ENCODE results near the gene PLCL2.

DNA sequence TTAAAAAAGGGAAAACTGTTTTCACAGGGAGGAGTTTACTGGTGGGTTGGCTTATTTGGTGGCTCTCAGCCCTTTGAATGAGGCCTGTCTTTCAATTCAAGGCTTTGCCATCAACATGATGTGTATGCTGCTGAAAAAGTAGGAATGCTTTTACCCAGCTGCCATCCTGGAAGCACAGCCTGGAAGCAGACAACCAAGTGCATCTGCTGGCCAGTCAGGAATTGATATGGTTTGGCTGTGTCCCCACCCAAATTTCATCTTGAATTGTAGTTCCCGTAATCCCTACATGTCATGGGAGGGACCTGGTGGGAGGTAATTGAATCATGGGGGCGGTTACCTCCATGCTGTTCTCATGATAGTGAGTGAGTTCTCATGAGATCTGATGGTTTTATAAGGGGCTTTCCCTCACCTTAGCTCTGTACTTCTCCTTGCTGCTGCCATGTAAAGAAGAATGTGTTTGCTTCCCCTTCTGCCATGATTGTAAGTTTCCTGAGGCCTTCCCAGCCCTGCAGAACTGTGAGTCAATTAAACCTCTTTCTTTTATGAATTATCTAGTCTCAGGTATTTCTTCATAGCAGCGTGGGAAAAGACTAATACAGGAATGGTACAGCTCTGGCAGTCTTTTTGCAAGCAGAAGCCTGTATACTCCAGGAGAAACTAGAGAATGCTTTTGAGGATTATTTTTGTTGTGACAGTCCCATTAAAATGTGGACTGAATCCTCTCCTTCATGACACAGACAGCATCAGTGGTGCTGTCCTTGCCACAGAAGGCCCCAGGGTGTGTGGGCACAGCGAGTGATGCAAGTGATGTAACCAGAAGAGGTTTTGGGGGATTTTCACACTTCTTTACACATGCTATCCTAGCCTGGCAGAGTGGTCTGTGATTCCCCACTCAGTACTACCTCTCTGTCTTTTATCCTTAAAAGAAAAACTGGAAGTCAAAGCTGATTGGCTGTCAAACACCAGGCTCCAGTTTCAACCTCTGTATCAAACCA is 20.0 kb downstream of the PLCL2 start:
- TF ChIP-seq, protein P1, sequence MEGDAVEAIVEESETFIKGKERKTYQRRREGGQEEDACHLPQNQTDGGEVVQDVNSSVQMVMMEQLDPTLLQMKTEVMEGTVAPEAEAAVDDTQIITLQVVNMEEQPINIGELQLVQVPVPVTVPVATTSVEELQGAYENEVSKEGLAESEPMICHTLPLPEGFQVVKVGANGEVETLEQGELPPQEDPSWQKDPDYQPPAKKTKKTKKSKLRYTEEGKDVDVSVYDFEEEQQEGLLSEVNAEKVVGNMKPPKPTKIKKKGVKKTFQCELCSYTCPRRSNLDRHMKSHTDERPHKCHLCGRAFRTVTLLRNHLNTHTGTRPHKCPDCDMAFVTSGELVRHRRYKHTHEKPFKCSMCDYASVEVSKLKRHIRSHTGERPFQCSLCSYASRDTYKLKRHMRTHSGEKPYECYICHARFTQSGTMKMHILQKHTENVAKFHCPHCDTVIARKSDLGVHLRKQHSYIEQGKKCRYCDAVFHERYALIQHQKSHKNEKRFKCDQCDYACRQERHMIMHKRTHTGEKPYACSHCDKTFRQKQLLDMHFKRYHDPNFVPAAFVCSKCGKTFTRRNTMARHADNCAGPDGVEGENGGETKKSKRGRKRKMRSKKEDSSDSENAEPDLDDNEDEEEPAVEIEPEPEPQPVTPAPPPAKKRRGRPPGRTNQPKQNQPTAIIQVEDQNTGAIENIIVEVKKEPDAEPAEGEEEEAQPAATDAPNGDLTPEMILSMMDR (conservative IDR thresholded peaks at IDR 0.05 in 1 of 2, IDR thresholded peaks at IDR 0.05 in 1 of 2; ENCODE audit: low read depth in 1 of 2, low read length in 2 of 2) = no peak
- TF ChIP-seq EZH2 (IDR thresholded peaks at IDR 0.05; ENCODE audit: low read length, missing control alignments) = no peak
